IPS-20b (cell line): Measurements from ENCODE around the gene OTOP2.
"Not testable (repeated sequence)": the region's sequence is repeated elsewhere in the genome, so short reads cannot be mapped to it uniquely, and the experiment has no call there.

Source experiments
- H3K27ac ChIP-seq: one replicate; pipeline ENCODE4 v1.5.1; 2013; ENCODE audit warnings: low read length
- H3K27me3 ChIP-seq: 2 replicates; pipeline ENCODE4 v1.6.1; 2013; ENCODE audit warnings: mild to moderate bottlenecking, low read length, inconsistent platforms; ENCODE audit not compliant: insufficient read depth
- H3K36me3 ChIP-seq: 2 replicates; pipeline ENCODE4 v1.6.1; 2013; ENCODE audit warnings: low read depth, mild to moderate bottlenecking, inconsistent platforms, low read length, moderate library complexity; ENCODE audit not compliant: insufficient read depth
- H3K4me1 ChIP-seq: 2 replicates; pipeline ENCODE4 v1.6.1; 2013; ENCODE audit warnings: mild to moderate bottlenecking, control low read depth, inconsistent platforms, low read length, moderate library complexity; ENCODE audit not compliant: insufficient read depth
- H3K4me3 ChIP-seq: 2 replicates; pipeline ENCODE4 v1.5.1; 2013; ENCODE audit warnings: mild to moderate bottlenecking, low read length, inconsistent platforms
- H3K9ac ChIP-seq: 2 replicates; pipeline ENCODE4 v1.6.1; 2013; ENCODE audit warnings: low read depth, mild to moderate bottlenecking, inconsistent platforms, low read length, moderate library complexity
- H3K9me3 ChIP-seq: 2 replicates; pipeline ENCODE4 v1.6.1; 2013; ENCODE audit warnings: mild to moderate bottlenecking, low read depth, low read length, inconsistent platforms; ENCODE audit not compliant: insufficient read depth

The OTOP2 gene

GRCh38 chr17:74903671-74904070 lies 20.4 kb upstream of the OTOP2 start:
- peaks cover 9% of the 10 kb centered on the region for H3K27me3 ChIP-seq
- peaks cover under 1% of the 10 kb centered on the region; the same call in 1 of the 2 replicates for H3K4me1 ChIP-seq
- H3K27ac ChIP-seq = no peak overlapping the region
- no peak overlapping the region for H3K4me3 ChIP-seq
- no peaks in the 10 kb centered on the region for H3K36me3 ChIP-seq
- no peaks in the 10 kb centered on the region for H3K9me3 ChIP-seq
- no peak overlapping the region; the same call in 1 of the 2 replicates for H3K9ac ChIP-seq

GRCh38 chr17:74904687-74905409 lies 19.2 kb upstream of the OTOP2 start:
- Histone ChIP-seq H3K27ac (no peak overlapping the region), H3K4me3 (no peak overlapping the region), H3K9ac (no peak overlapping the region), H3K4me1 (peaks cover 10% of the 10 kb centered on the region; the same call in 1 of the 2 replicates), H3K9me3 (no peaks in the 10 kb centered on the region), H3K36me3 (no peaks in the 10 kb centered on the region), H3K27me3 (peaks cover 10% of the 10 kb centered on the region)

GRCh38 chr17:74906214-74906793 lies 17.8 kb upstream of the OTOP2 start:
- not testable (repeated sequence) for H3K4me3 ChIP-seq, H3K27ac ChIP-seq, H3K9me3 ChIP-seq, H3K36me3 ChIP-seq, H3K9ac ChIP-seq
- Histone ChIP-seq H3K4me1 (peaks cover 17% of the 10 kb centered on the region; the same call in 1 of the 2 replicates), H3K27me3 (peaks cover 10% of the 10 kb centered on the region)

GRCh38 chr17:74907012-74907411 lies 17.1 kb upstream of the OTOP2 start:
- no peaks in the 10 kb centered on the region for H3K36me3 ChIP-seq
- H3K27ac ChIP-seq = no peak overlapping the region

GRCh38 chr17:74909097-74909496 lies 15.0 kb upstream of the OTOP2 start:
- not testable (repeated sequence) for H3K9me3 ChIP-seq, H3K27ac ChIP-seq, H3K36me3 ChIP-seq, H3K27me3 ChIP-seq, H3K9ac ChIP-seq
- peak overlapping the region; percentile 29; the same call in 1 of the 2 replicates for H3K4me3 ChIP-seq
- peaks cover 17% of the 10 kb centered on the region; the same call in 1 of the 2 replicates for H3K4me1 ChIP-seq

More at GRCh38 chr17:74907012-74907411, 17.1 kb upstream of the OTOP2 start:
- no peaks in the 10 kb centered on the region for H3K9me3 ChIP-seq
- no peak overlapping the region for H3K9ac ChIP-seq
- peaks cover 10% of the 10 kb centered on the region; the same call in 1 of the 2 replicates for H3K27me3 ChIP-seq
- peaks cover 17% of the 10 kb centered on the region; the same call in 1 of the 2 replicates for H3K4me1 ChIP-seq
- H3K4me3 ChIP-seq = no peak overlapping the region

- H3K4me3 ChIP-seq, H3K36me3 ChIP-seq, H3K27me3 ChIP-seq, H3K27ac ChIP-seq, H3K9me3 ChIP-seq, H3K9ac ChIP-seq: not testable (repeated sequence)
- peaks cover 17% of the 10 kb centered on the region; the same call in 1 of the 2 replicates for H3K4me1 ChIP-seq
Measured at GRCh38 chr17:74911423-74911822, 12.7 kb upstream of the OTOP2 start.

GRCh38 chr17:74916136-74916850 lies 7.8 kb upstream of the OTOP2 start:
- Histone ChIP-seq H3K9ac (no peak overlapping the region), H3K27me3 (peaks cover 15% of the 10 kb centered on the region), H3K27ac (no peak overlapping the region), H3K36me3 (no peaks in the 10 kb centered on the region), H3K9me3 (no peaks in the 10 kb centered on the region), H3K4me3 (no peak overlapping the region), H3K4me1 (peaks cover 3% of the 10 kb centered on the region; the same call in 1 of the 2 replicates)

GRCh38 chr17:74916851-74917199 lies 7.2 kb upstream of the OTOP2 start:
- no peaks in the 10 kb centered on the region for H3K9me3 ChIP-seq
- no peaks in the 10 kb centered on the region for H3K36me3 ChIP-seq
- H3K4me1 ChIP-seq = peaks cover 3% of the 10 kb centered on the region; the same call in 1 of the 2 replicates
- no peak overlapping the region for H3K9ac ChIP-seq
- peaks cover 20% of the 10 kb centered on the region for H3K27me3 ChIP-seq
- H3K27ac ChIP-seq = no peak overlapping the region
- no peak overlapping the region for H3K4me3 ChIP-seq

- no peak overlapping the region for H3K9ac ChIP-seq
- H3K9me3 ChIP-seq = no peaks in the 10 kb centered on the region
- H3K36me3 ChIP-seq = no peaks in the 10 kb centered on the region
- peaks cover 3% of the 10 kb centered on the region; the same call in 1 of the 2 replicates for H3K4me1 ChIP-seq
- no peak overlapping the region for H3K4me3 ChIP-seq
- peaks cover 25% of the 10 kb centered on the region for H3K27me3 ChIP-seq
- H3K27ac ChIP-seq = no peak overlapping the region
Measured at GRCh38 chr17:74917430-74917829, 6.6 kb upstream of the OTOP2 start.

- H3K9me3 ChIP-seq = no peaks in the 10 kb centered on the region
- peaks cover 3% of the 10 kb centered on the region; the same call in 1 of the 2 replicates for H3K4me1 ChIP-seq
- peaks cover 40% of the 10 kb centered on the region for H3K27me3 ChIP-seq
- no peaks in the 10 kb centered on the region for H3K36me3 ChIP-seq
- no peak overlapping the region for H3K9ac ChIP-seq
- H3K4me3 ChIP-seq = no peak overlapping the region
- no peak overlapping the region for H3K27ac ChIP-seq
Measured at GRCh38 chr17:74918906-74919305, 5.2 kb upstream of the OTOP2 start.

- Histone ChIP-seq H3K36me3 (no peaks in the 10 kb centered on the region), H3K4me3 (no peak overlapping the region), H3K9ac (no peak overlapping the region), H3K27me3 (peaks cover 48% of the 10 kb centered on the region), H3K27ac (no peak overlapping the region), H3K9me3 (no peaks in the 10 kb centered on the region), H3K4me1 (peaks cover 3% of the 10 kb centered on the region; the same call in 1 of the 2 replicates)
Measured at GRCh38 chr17:74919440-74920305, 4.4 kb upstream of the OTOP2 start.
